ENCODE measurements around the gene CA5A. TPM values are rescaled to one million over a fixed set of nuclear protein-coding genes. Genes with fewer than 3 reads are reported as not detected.
A peak's percentile ranks its signal among the peaks of the same experiment; 100 is the strongest.

CA5A gene
- total RNA-seq, 6 experiments from 2014 or later: not detected

- no peak for TF ChIP-seq CTCF (IDR thresholded peaks at IDR 0.05)
- peak overlapping the region; percentile 23; the same call in 1 of the 2 replicates for H3K4me3 Mint-ChIP-seq
- no peaks in the 10 kb centered on the region for H3K9me3 Mint-ChIP-seq
- H3K27me3 Mint-ChIP-seq (ENCODE audit: insufficient read depth): peaks cover 9% of the 10 kb centered on the region
- H3K4me1 Mint-ChIP-seq (ENCODE audit: low read depth): peaks cover 19% of the 10 kb centered on the region
- H3K27ac Mint-ChIP-seq: no peak overlapping the region
- peaks cover 6% of the 10 kb centered on the region for H3K36me3 Mint-ChIP-seq (ENCODE audit: low read depth)
- DNase-seq: no peak
These were observed 12.9 kb upstream of the CA5A start for GRCh38 chr16:87949071-87949744.

GRCh38 chr16:87948735-87949070 is 12.4 kb upstream of the CA5A start:
- no peak for DNase-seq
- no peak overlapping the region for H3K4me3 Mint-ChIP-seq
- H3K9me3 Mint-ChIP-seq: no peaks in the 10 kb centered on the region
- no peak overlapping the region for H3K27ac Mint-ChIP-seq
- H3K27me3 Mint-ChIP-seq (ENCODE audit: insufficient read depth): peaks cover 9% of the 10 kb centered on the region
- peaks cover 6% of the 10 kb centered on the region for H3K36me3 Mint-ChIP-seq (ENCODE audit: low read depth)
- no peak for TF ChIP-seq CTCF (IDR thresholded peaks at IDR 0.05)
- H3K4me1 Mint-ChIP-seq (ENCODE audit: low read depth): peaks cover 14% of the 10 kb centered on the region

- Mint-ChIP-seq H3K36me3 (ENCODE audit: low read depth) (peaks cover 6% of the 10 kb centered on the region), H3K4me1 (ENCODE audit: low read depth) (peaks cover 9% of the 10 kb centered on the region), H3K27me3 (ENCODE audit: insufficient read depth) (peaks cover 9% of the 10 kb centered on the region), H3K4me3 (no peak overlapping the region), H3K27ac (no peak overlapping the region), H3K9me3 (no peaks in the 10 kb centered on the region)
- TF ChIP-seq CTCF (IDR thresholded peaks at IDR 0.05): no peak
- DNase-seq: no peak
These were observed 11.8 kb upstream of the CA5A start for GRCh38 chr16:87948119-87948545.

- Mint-ChIP-seq H3K4me3 (no peak overlapping the region), H3K27ac (no peak overlapping the region), H3K27me3 (ENCODE audit: insufficient read depth) (peaks cover 9% of the 10 kb centered on the region), H3K4me1 (ENCODE audit: low read depth) (peaks cover 7% of the 10 kb centered on the region), H3K36me3 (ENCODE audit: low read depth) (peaks cover 6% of the 10 kb centered on the region), H3K9me3 (no peaks in the 10 kb centered on the region)
- DNase-seq: no peak
- TF ChIP-seq CTCF (IDR thresholded peaks at IDR 0.05): no peak
These were observed 11.2 kb upstream of the CA5A start for GRCh38 chr16:87947356-87948118.

- Mint-ChIP-seq H3K36me3 (ENCODE audit: low read depth) (no peaks in the 10 kb centered on the region), H3K27me3 (ENCODE audit: insufficient read depth) (peaks cover 9% of the 10 kb centered on the region), H3K9me3 (no peaks in the 10 kb centered on the region), H3K4me3 (no peak overlapping the region), H3K4me1 (ENCODE audit: low read depth) (no peaks in the 10 kb centered on the region), H3K27ac (no peak overlapping the region)
- TF ChIP-seq CTCF (IDR thresholded peaks at IDR 0.05): no peak
- no peak for DNase-seq
These were observed 10.4 kb upstream of the CA5A start for GRCh38 chr16:87946596-87947347.

Measured in HFFc6 (cell line).